Heart left ventricle (tissue), 16 donors: ENCODE measurements around the gene INTS6L. TPM values are rescaled to one million over a fixed set of nuclear protein-coding genes. Genes with fewer than 3 reads are reported as not detected.

Experiments
- ATAC-seq, 4 donors: fragments of 200-7000 bp; cut with Tn5 transposase; one replicate each; pipeline ENCODE4 v1.9.1; 2020 to 2022; ENCODE audit warnings: moderate library complexity in 4 of 4, mild to moderate bottlenecking in 3 of 4, moderate number of reproducible peaks in 1 of 4
- DNase-seq, 5 donors: peaks; one replicate each; pipeline ENCODE4 v3.0.0-alpha.2; 2020
- H3K27ac ChIP-seq, 12 donors: fragments of 200-600 bp; sonication (generic) in 4 of 12; one replicate each; pipeline versions ENCODE4 v1.5.0 to v1.8.0; 2016 to 2022; ENCODE audit warnings: mild to moderate bottlenecking in 2 of 12
- H3K27me3 ChIP-seq, 9 donors: fragments of 200-600 bp; sonication (generic) in 2 of 9; one replicate each; pipeline versions ENCODE4 v1.5.1 to v1.8.0; 2016 to 2022; ENCODE audit warnings: mild to moderate bottlenecking in 3 of 9
- H3K36me3 ChIP-seq, 9 donors: fragments of 200-600 bp; sonication (generic) in 2 of 9; one replicate each; pipeline versions ENCODE4 v1.5.0 to v1.8.0; 2018 to 2022; ENCODE audit warnings: mild to moderate bottlenecking in 2 of 9
- H3K4me1 ChIP-seq, 12 donors: fragments of 200-600 bp; sonication (generic) in 4 of 12; one replicate each; pipeline versions ENCODE4 v1.5.0 to v1.8.0; 2016 to 2022; ENCODE audit warnings: mild to moderate bottlenecking in 3 of 12
- H3K4me3 ChIP-seq, 12 donors: fragments of 200-600 bp; sonication (generic) in 4 of 12; one replicate each; pipeline versions ENCODE4 v1.5.0 to v1.8.0; 2017 to 2022; ENCODE audit warnings: mild to moderate bottlenecking in 9 of 12, moderate library complexity in 4 of 12
- H3K9me3 ChIP-seq, 12 donors: fragments of 200-600 bp; sonication (generic) in 4 of 12; one replicate each; pipeline versions ENCODE4 v1.5.0 to v1.8.0; 2016 to 2022; ENCODE audit warnings: mild to moderate bottlenecking in 1 of 12
- CTCF ChIP-seq, 12 donors: fragments of 200-600 bp; sonication (generic) in 4 of 12; IDR thresholded peaks; one replicate each; pipeline versions ENCODE4 v1.5.0 to v1.8.0; 2018 to 2022; ENCODE audit warnings: antibody characterized with exemption in 12 of 12, mild to moderate bottlenecking in 5 of 12
- POLR2A ChIP-seq, 2 donors: fragments of 450-650 bp; IDR thresholded peaks; one replicate each; pipeline ENCODE4 v1.6.1; 2017; ENCODE audit warnings: antibody characterized with exemption in 2 of 2, mild to moderate bottlenecking in 2 of 2, moderate library complexity in 2 of 2
- WGBS, 4 donors: extraction: QIAGEN DNeasy Blood & Tissue Kit in 2 of 4; methylation state at CpG; one replicate each; pipeline versions ENCODE4 v1.1.5 to v1.1.7; 2013 to 2018; 5-methylcytosine and 5-hydroxymethylcytosine counted together
- intact Hi-C, 10 donors: fragments of 100-400 bp; cut with DNase I; formaldehyde crosslinking; loops; one replicate each; pipeline versions ENCODE4 v1.11.1 to v1.14.2; 2022
- polyA plus RNA-seq, 2 donors: library from polyadenylated mRNA; stranded (reverse); fragments of 200-250 nt; gene quantifications; one replicate each; pipeline ENCODE4 v1.2.3, GENCODE V29; 2013
- total RNA-seq, 9 donors: library from RNA; depleted of rRNA in 2 of 9; stranded (reverse); fragments of >200 nt in 2 of 9; fragmentation: NEBNext Ultra II Directional in 3 of 9; extraction: Animal tissue kit (Norgen Biotek cat#: 25700) in 3 of 9; gene quantifications; one replicate each; pipeline versions ENCODE4 v1.1.0 to v1.2.4, GENCODE V29; 2016 to 2023
- donor health status: ischemic (EF 13 %, LVEDD 7.1; RV severe dilation, severe dysfunction).
- donor health status: healthy with polysubstance abuse.
- donor health status: DM: no; HTN: yes; CAD: no.
- donor health status: DM: no; HTN: no; CAD: no.
- donor health status: ischemic (EF 25% LVEDD 6.9; RV normal size, moderate dysfunction).
- donor health status: ischemic (EF 25% LVEDD 5.7; RV mildly dilated, moderate dysfunction).
- donor health status: healthy.
- donor health status: DM: yes; HTN: yes; CAD: no.
- donor health status: ischemic (EF 35%, LVEDD 5.7; RV mildly dilated, moderate dysfunction).
- donor health status: nonischemic (EF 11% LVEDD 7.7; RV severe dilation, severe dysfunction).
- donor health status: DM: yes; HTN: yes; CAD: no.
- donor health status: PGD.
- donor health status: ischemic (EF 29% LVEDD 5.4; RV normal size, mild dysfunction).
- donor health status: nonischemic (EF 23%, LVEDD 6.1; RV moderate dilation, normal function).

Gene INTS6L
- total and polyA plus RNA-seq, 11 donors: 1.4 to 5.9 (median 2.6) TPM

GRCh38 chrX:135530097-135530496 is 9.6 kb downstream of the INTS6L start:
- ATAC-seq (no peak), DNase-seq (no peak)
- intact Hi-C loops: no loop called here
- Histone ChIP-seq H3K9me3 (no peaks in the 10 kb centered on the region), H3K4me3 (no peak overlapping the region), H3K27me3 (peaks cover 0 to 2% (median 0%) of the 10 kb centered on the region in 9 donors), H3K27ac (no peak overlapping the region), H3K36me3 (no peaks in the 10 kb centered on the region), H3K4me1 (peaks cover 0 to 3% (median 0%) of the 10 kb centered on the region in 12 donors)
- 91 to 100% (median 97%) methylated on average over 1 of the region's 1 CpG for WGBS, 4 donors
- TF ChIP-seq POLR2A (IDR thresholded peaks at IDR 0.05) (no peak), CTCF (IDR thresholded peaks at IDR 0.05) (no peak)

- WGBS, 4 donors: 50 to 74% (median 61%) methylated on average over 1 of the region's 1 CpG
- TF ChIP-seq CTCF (IDR thresholded peaks at IDR 0.05): no peak
- no peak for TF ChIP-seq POLR2A (IDR thresholded peaks at IDR 0.05)
- no peaks in the 10 kb centered on the region for H3K9me3 ChIP-seq
- DNase-seq (no peak), ATAC-seq (no peak)
- H3K27me3 ChIP-seq: peaks cover 0 to 2% (median 0%) of the 10 kb centered on the region in 9 donors
- no peaks in the 10 kb centered on the region for H3K36me3 ChIP-seq
- no peak overlapping the region for H3K27ac ChIP-seq
- no peak overlapping the region for H3K4me3 ChIP-seq
- H3K4me1 ChIP-seq: peaks cover 0 to 14% (median 0%) of the 10 kb centered on the region in 12 donors
- intact Hi-C loops: no loop called here
These were observed 11.4 kb downstream of the INTS6L start for GRCh38 chrX:135531813-135532212.

- peaks cover 0 to 2% (median 0%) of the 10 kb centered on the region in 9 donors for H3K27me3 ChIP-seq
- ATAC-seq (no peak), DNase-seq (no peak)
- H3K27ac ChIP-seq: peak overlapping the region in 1 of 12 donors; percentile 13
- H3K36me3 ChIP-seq: no peaks in the 10 kb centered on the region
- H3K9me3 ChIP-seq: no peaks in the 10 kb centered on the region
- H3K4me3 ChIP-seq: no peak overlapping the region
- TF ChIP-seq CTCF (IDR thresholded peaks at IDR 0.05) (no peak), POLR2A (IDR thresholded peaks at IDR 0.05) (no peak)
- peaks cover 0 to 21% (median 0%) of the 10 kb centered on the region in 12 donors for H3K4me1 ChIP-seq
- 36 to 50% (median 43%) methylated on average over 1 of the region's 1 CpG for WGBS, 4 donors
- intact Hi-C loops: no loop called here
These were observed 14.8 kb downstream of the INTS6L start for GRCh38 chrX:135535077-135535940.

GRCh38 chrX:135536877-135537276 is 16.4 kb downstream of the INTS6L start:
- Histone ChIP-seq H3K9me3 (no peaks in the 10 kb centered on the region), H3K27ac (peak overlapping the region in 1 of 12 donors; percentile 13), H3K36me3 (no peaks in the 10 kb centered on the region), H3K4me1 (peaks cover 0 to 21% (median 0%) of the 10 kb centered on the region in 12 donors), H3K4me3 (no peak overlapping the region), H3K27me3 (no peaks in the 10 kb centered on the region)
- TF ChIP-seq CTCF (IDR thresholded peaks at IDR 0.05): no peak
- TF ChIP-seq POLR2A (IDR thresholded peaks at IDR 0.05): no peak
- ATAC-seq (no peak), DNase-seq (no peak)
- intact Hi-C loops: no loop called here
